ENCODE results near the gene ANKRD33B. TPM values are rescaled to one million over a fixed set of nuclear protein-coding genes. Genes with fewer than 3 reads are reported as not detected.

The ANKRD33B gene
- total RNA-seq, 1 donor from 2014 or later, result 4.0 TPM

GRCh38 chr5:10702911-10703491 lies 139.1 kb downstream of the ANKRD33B start:
- H3K9me3 Mint-ChIP-seq (ENCODE audit: low read depth), result no peaks in the 10 kb centered on the region
- TF ChIP-seq CTCF (IDR thresholded peaks at IDR 0.05), result no peak
- no peak overlapping the region for H3K27ac Mint-ChIP-seq (ENCODE audit: unreplicated experiment)
- H3K27me3 Mint-ChIP-seq (ENCODE audit: low read depth), result no peaks in the 10 kb centered on the region
- H3K4me1 Mint-ChIP-seq (ENCODE audit: low read depth), result peaks cover 68% of the 10 kb centered on the region
- no peak overlapping the region for H3K4me3 Mint-ChIP-seq (ENCODE audit: unreplicated experiment)
- DNase-seq (ENCODE audit: low spot score), result no peak
- H3K36me3 Mint-ChIP-seq (ENCODE audit: low read depth), result peaks cover 7% of the 10 kb centered on the region

- peaks cover 67% of the 10 kb centered on the region for H3K4me1 Mint-ChIP-seq (ENCODE audit: low read depth)
- DNase-seq (ENCODE audit: low spot score), result no peak
- no peaks in the 10 kb centered on the region for H3K9me3 Mint-ChIP-seq (ENCODE audit: low read depth)
- H3K36me3 Mint-ChIP-seq (ENCODE audit: low read depth), result peaks cover 7% of the 10 kb centered on the region
- no peak overlapping the region for H3K4me3 Mint-ChIP-seq (ENCODE audit: unreplicated experiment)
- no peak overlapping the region for H3K27ac Mint-ChIP-seq (ENCODE audit: unreplicated experiment)
- H3K27me3 Mint-ChIP-seq (ENCODE audit: low read depth), result no peaks in the 10 kb centered on the region
- no peak for TF ChIP-seq CTCF (IDR thresholded peaks at IDR 0.05)
These were observed 139.8 kb downstream of the ANKRD33B start for GRCh38 chr5:10703676-10704075.

GRCh38 chr5:10704949-10705621 lies 141.2 kb downstream of the ANKRD33B start:
- Mint-ChIP-seq H3K36me3 (ENCODE audit: low read depth) (peaks cover 6% of the 10 kb centered on the region), H3K27ac (ENCODE audit: unreplicated experiment) (peak overlapping the region; percentile 67), H3K4me1 (ENCODE audit: low read depth) (peaks cover 56% of the 10 kb centered on the region), H3K4me3 (ENCODE audit: unreplicated experiment) (no peak overlapping the region), H3K9me3 (ENCODE audit: low read depth) (no peaks in the 10 kb centered on the region), H3K27me3 (ENCODE audit: low read depth) (no peaks in the 10 kb centered on the region)
- DNase-seq (ENCODE audit: low spot score), result no peak
- no peak for TF ChIP-seq CTCF (IDR thresholded peaks at IDR 0.05)

GRCh38 chr5:10705747-10706146 lies 141.9 kb downstream of the ANKRD33B start:
- H3K4me1 Mint-ChIP-seq (ENCODE audit: low read depth), result peaks cover 53% of the 10 kb centered on the region
- H3K4me3 Mint-ChIP-seq (ENCODE audit: unreplicated experiment), result no peak overlapping the region
- DNase-seq (ENCODE audit: low spot score), result no peak
- H3K36me3 Mint-ChIP-seq (ENCODE audit: low read depth), result peaks cover 4% of the 10 kb centered on the region
- no peaks in the 10 kb centered on the region for H3K9me3 Mint-ChIP-seq (ENCODE audit: low read depth)
- H3K27ac Mint-ChIP-seq (ENCODE audit: unreplicated experiment), result no peak overlapping the region
- no peaks in the 10 kb centered on the region for H3K27me3 Mint-ChIP-seq (ENCODE audit: low read depth)
- TF ChIP-seq CTCF (IDR thresholded peaks at IDR 0.05), result no peak

GRCh38 chr5:10706326-10706725 lies 142.5 kb downstream of the ANKRD33B start:
- TF ChIP-seq CTCF (IDR thresholded peaks at IDR 0.05), result no peak
- Mint-ChIP-seq H3K4me1 (ENCODE audit: low read depth) (peaks cover 53% of the 10 kb centered on the region), H3K4me3 (ENCODE audit: unreplicated experiment) (no peak overlapping the region), H3K9me3 (ENCODE audit: low read depth) (no peaks in the 10 kb centered on the region), H3K36me3 (ENCODE audit: low read depth) (peaks cover 4% of the 10 kb centered on the region), H3K27ac (ENCODE audit: unreplicated experiment) (no peak overlapping the region), H3K27me3 (ENCODE audit: low read depth) (no peaks in the 10 kb centered on the region)
- DNase-seq (ENCODE audit: low spot score), result no peak

Other genes with a start within 250 kb of the ANKRD33B start
- gene MARCHF6, start 210.4 kb upstream of the ANKRD33B start, total RNA-seq, result 143 to 197 TPM (median 149 TPM) in 3 replicates
- 0.37 to 0.64 TPM (median 0.39 TPM) in 3 replicates for gene ROPN1L, start 122.2 kb upstream of the ANKRD33B start, total RNA-seq
- 210 to 235 TPM (median 234 TPM) in 3 replicates for gene DAP, start 197.2 kb downstream of the ANKRD33B start, total RNA-seq

Measured in chondrocyte (in vitro differentiated cells).